ENCODE data around the gene EXOC6.
A peak's percentile ranks its signal among the peaks of the same experiment; 100 is the strongest.

EXOC6 gene

DNA sequence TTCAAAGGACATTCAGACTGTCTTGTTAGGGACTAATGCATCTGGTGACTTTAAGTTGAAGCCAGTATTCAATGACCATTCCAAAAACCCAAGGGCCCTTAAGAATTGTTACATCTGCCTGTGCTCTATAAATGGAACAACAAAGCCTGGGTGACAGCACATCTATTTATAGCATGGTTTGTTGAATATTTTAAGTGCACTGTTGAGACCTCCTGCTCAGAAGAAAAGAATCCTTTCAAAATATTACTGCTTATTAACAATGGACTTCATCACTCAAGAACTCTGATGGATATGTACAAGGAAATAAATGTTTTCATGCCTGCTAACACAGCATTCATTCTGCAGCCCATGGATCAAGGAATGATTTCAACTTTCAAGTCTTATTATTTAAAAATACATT is 179.2 kb downstream of the EXOC6 start:
- no peak overlapping the region for H3K27ac Mint-ChIP-seq (ENCODE audit: low read depth)
- peaks cover 1% of the 10 kb centered on the region for H3K36me3 Mint-ChIP-seq (ENCODE audit: insufficient read depth)
- no peaks in the 10 kb centered on the region for H3K27me3 Mint-ChIP-seq
- no peak for DNase-seq (ENCODE audit: low spot score in 2 of 2)
- no peak overlapping the region for H3K4me3 Mint-ChIP-seq
- H3K9me3 Mint-ChIP-seq, result no peaks in the 10 kb centered on the region
- ATAC-seq (replicated peaks; ENCODE audit: extremely low read depth, poor library complexity, severe bottlenecking), result no peak
- no peaks in the 10 kb centered on the region for H3K4me1 Mint-ChIP-seq

DNA sequence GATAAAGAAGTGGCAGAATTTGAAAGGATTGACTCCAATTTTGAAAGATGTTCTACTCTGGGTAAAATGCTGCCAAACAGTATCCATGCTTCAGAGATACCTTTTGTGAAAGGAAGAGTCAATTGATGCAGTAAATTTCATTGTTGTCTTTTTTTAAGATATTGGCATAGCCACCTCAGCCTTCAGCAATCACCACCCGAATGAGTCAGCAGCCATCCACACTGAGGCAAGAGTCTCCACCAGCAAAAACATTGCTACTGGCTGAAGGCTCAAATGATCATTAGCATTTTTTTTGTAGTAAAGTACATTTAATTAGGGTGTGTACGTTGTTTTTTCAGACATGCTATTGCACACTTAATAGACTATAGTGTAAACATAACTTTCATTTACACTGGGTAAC is 180.6 kb downstream of the EXOC6 start:
- Mint-ChIP-seq H3K4me3 (no peak overlapping the region), H3K36me3 (ENCODE audit: insufficient read depth) (peaks cover 1% of the 10 kb centered on the region), H3K27me3 (no peaks in the 10 kb centered on the region), H3K4me1 (no peaks in the 10 kb centered on the region), H3K27ac (ENCODE audit: low read depth) (no peak overlapping the region), H3K9me3 (no peaks in the 10 kb centered on the region)
- no peak for ATAC-seq (replicated peaks; ENCODE audit: extremely low read depth, poor library complexity, severe bottlenecking)
- no peak for DNase-seq (ENCODE audit: low spot score in 2 of 2)

DNA sequence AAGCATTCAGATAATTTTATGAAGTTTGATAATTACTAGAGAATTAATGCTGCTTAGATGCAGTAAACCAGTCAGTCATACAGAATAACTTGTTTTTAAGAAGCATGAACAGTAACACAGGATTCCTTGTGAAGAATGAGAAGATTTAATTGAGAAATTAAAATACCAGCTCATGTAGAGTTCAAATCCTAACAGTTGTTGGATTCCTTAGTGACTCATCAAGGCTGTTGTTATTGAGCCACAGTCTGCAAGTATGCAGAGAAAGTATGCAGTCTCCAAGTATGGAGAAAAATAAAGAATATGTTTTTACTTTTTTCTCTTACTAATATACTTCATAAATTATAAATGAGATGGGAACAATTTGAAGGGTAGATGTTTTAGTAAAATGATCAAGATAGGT is 182.1 kb downstream of the EXOC6 start:
- peaks cover 1% of the 10 kb centered on the region for H3K36me3 Mint-ChIP-seq (ENCODE audit: insufficient read depth)
- no peaks in the 10 kb centered on the region for H3K9me3 Mint-ChIP-seq
- no peak overlapping the region for H3K4me3 Mint-ChIP-seq
- no peak overlapping the region for H3K27ac Mint-ChIP-seq (ENCODE audit: low read depth)
- no peaks in the 10 kb centered on the region for H3K27me3 Mint-ChIP-seq
- H3K4me1 Mint-ChIP-seq, result no peaks in the 10 kb centered on the region
- no peak for DNase-seq (ENCODE audit: low spot score in 2 of 2)
- no peak for ATAC-seq (replicated peaks; ENCODE audit: extremely low read depth, poor library complexity, severe bottlenecking)

DNA sequence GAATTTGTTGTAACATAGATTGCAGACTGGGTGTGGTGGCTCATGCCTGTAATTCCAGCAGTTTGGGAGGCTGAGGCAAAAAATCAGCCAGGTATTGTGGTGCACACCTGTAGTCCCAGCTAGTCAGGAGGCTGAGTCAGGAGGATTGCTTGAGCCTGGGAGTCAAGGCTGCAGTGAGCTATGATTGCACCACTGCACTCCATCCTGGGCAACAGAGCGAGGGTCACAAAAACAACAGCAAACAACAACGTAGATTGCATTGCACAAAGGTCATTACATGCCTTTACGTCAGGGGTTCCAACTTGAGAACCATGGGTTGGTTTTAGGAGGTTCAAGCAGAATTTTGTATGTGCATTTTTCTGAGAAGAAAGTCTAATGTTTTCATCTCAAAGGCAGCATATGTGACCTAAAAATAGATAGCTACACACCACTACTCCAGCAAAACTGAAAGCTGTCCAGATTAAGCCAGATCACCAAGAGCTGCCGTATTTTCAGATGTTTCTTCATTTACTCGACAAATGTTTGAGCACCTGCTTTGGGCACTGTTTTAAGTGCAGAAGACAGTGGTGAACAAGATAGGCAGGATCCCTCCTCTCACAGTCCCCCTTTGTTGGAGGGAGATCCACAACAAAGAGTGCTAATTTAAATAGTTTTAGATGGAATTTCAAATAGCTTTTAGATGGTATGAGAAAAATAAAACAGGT is 183.9 kb downstream of the EXOC6 start:
- Mint-ChIP-seq H3K36me3 (ENCODE audit: insufficient read depth) (peaks cover 1% of the 10 kb centered on the region), H3K27me3 (no peaks in the 10 kb centered on the region), H3K27ac (ENCODE audit: low read depth) (no peak overlapping the region), H3K9me3 (no peaks in the 10 kb centered on the region), H3K4me3 (no peak overlapping the region), H3K4me1 (no peaks in the 10 kb centered on the region)
- ATAC-seq (replicated peaks; ENCODE audit: extremely low read depth, poor library complexity, severe bottlenecking), result no peak
- DNase-seq (ENCODE audit: low spot score in 2 of 2), result no peak

DNA sequence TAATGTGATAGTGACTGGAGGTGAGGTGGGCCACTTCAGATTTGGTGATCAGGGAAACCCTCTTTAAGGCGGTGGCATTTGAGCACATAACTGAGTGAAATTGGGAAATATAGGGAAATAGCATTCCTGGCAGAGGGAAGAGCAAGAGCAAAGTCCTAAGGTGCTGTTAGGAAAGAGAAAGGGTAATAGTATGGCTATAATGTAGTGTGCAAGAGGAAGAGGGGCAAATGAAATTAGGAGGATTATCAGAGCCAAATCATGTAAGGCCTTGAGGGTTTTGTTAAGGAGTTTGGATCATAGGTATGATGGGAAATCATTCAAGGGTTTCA is 184.5 kb downstream of the EXOC6 start:
- H3K9me3 Mint-ChIP-seq, result no peaks in the 10 kb centered on the region
- no peaks in the 10 kb centered on the region for H3K4me1 Mint-ChIP-seq
- ATAC-seq (replicated peaks; ENCODE audit: extremely low read depth, poor library complexity, severe bottlenecking) (no peak), DNase-seq (ENCODE audit: low spot score in 2 of 2) (no peak)
- H3K36me3 Mint-ChIP-seq (ENCODE audit: insufficient read depth), result peaks cover 1% of the 10 kb centered on the region
- H3K27ac Mint-ChIP-seq (ENCODE audit: low read depth), result no peak overlapping the region
- H3K4me3 Mint-ChIP-seq, result no peak overlapping the region
- no peaks in the 10 kb centered on the region for H3K27me3 Mint-ChIP-seq

DNA sequence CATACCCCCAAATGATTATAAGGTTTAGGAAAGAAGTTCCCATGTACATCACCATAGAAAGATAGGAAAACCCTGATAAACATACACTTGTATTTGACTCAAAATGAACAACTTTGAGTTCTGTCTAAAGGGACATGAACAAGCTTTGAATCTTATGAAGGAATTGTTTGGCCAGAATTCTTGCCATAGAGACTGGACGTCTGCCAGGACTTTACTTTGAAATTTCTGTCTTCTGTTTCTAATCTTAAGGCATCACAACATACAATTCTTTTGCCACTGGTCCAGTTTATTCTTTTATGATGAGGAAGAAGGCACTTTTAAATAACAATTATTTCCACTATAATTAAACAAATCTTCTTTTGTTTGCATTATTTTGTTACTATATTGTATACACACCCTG is 186.1 kb downstream of the EXOC6 start:
- no peak for ATAC-seq (replicated peaks; ENCODE audit: extremely low read depth, poor library complexity, severe bottlenecking)
- Mint-ChIP-seq H3K9me3 (no peaks in the 10 kb centered on the region), H3K36me3 (ENCODE audit: insufficient read depth) (peaks cover 1% of the 10 kb centered on the region), H3K4me1 (no peaks in the 10 kb centered on the region), H3K27ac (ENCODE audit: low read depth) (no peak overlapping the region), H3K27me3 (no peaks in the 10 kb centered on the region), H3K4me3 (no peak overlapping the region)
- no peak for DNase-seq (ENCODE audit: low spot score in 2 of 2)

DNA sequence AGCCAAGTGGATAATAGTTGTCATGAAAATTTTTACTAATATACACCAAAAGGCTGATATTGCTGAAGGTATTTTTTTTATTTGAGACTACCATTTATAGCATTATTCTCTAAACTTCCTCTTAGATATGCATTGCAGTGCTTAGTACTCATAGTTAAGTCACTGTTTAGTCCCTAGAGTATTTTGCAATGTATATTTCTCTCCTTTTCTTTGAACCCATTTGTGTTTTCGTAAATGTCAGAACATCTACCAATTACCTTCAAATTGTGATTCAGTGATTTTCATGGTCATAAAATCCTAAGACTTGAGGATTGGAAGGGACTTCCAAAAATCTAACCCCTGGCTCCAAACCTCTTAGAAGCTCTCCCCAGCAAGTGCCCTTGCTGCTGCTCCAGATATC is 190.8 kb downstream of the EXOC6 start:
- no peak for ATAC-seq (replicated peaks; ENCODE audit: extremely low read depth, poor library complexity, severe bottlenecking)
- DNase-seq (ENCODE audit: low spot score in 2 of 2), result no peak
- Mint-ChIP-seq H3K9me3 (no peaks in the 10 kb centered on the region), H3K27ac (ENCODE audit: low read depth) (no peak overlapping the region), H3K4me3 (no peak overlapping the region), H3K4me1 (no peaks in the 10 kb centered on the region), H3K27me3 (no peaks in the 10 kb centered on the region), H3K36me3 (ENCODE audit: insufficient read depth) (peaks cover 2% of the 10 kb centered on the region)

DNA sequence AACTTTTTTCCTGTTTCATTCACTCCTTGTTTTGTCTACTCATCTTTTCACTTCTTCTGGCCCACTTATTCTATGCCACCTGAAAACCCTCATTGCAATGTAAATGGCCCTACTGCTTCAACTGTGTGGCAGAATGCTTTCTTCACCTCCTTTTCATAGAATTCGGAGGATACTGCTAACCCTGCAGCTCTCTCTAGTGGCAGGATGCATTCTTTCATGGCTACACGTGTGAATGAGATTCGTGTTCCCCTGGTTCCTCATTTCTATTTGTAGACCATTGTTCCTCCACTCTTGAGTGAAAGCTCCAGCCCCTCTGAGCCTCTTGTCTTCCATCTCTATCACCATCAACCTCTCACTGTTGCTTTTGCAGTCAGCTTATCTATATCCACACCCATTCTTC is 191.4 kb downstream of the EXOC6 start:
- H3K4me3 Mint-ChIP-seq, result no peak overlapping the region
- peaks cover 2% of the 10 kb centered on the region for H3K36me3 Mint-ChIP-seq (ENCODE audit: insufficient read depth)
- ATAC-seq (replicated peaks; ENCODE audit: extremely low read depth, poor library complexity, severe bottlenecking) (no peak), DNase-seq (ENCODE audit: low spot score in 2 of 2) (no peak)
- H3K9me3 Mint-ChIP-seq, result no peaks in the 10 kb centered on the region
- H3K4me1 Mint-ChIP-seq, result no peaks in the 10 kb centered on the region
- no peaks in the 10 kb centered on the region for H3K27me3 Mint-ChIP-seq
- H3K27ac Mint-ChIP-seq (ENCODE audit: low read depth), result peak overlapping the region; percentile 19

DNA sequence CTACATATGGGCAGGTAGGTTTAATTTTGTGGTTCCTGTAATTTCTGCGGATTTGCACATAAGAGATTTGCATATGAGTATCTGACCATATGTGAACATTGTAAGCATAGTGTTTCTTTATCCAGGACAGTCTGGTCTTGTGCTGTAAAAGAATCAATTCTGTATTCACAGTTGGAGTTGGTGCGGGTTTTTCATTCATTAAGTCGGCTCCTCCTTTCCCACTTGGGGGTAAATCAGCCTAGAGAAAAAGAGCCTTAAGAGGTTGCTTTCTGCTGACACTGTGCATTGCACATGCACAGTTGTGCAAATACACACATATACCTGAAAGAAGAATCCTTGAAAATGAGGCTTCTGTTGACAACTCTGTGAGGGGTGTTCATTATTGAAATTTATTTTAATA is 206.2 kb downstream of the EXOC6 start:
- Mint-ChIP-seq H3K27me3 (no peaks in the 10 kb centered on the region), H3K4me3 (no peak overlapping the region), H3K36me3 (ENCODE audit: insufficient read depth) (peaks cover 4% of the 10 kb centered on the region), H3K4me1 (no peaks in the 10 kb centered on the region), H3K27ac (ENCODE audit: low read depth) (no peak overlapping the region), H3K9me3 (no peaks in the 10 kb centered on the region)
- ATAC-seq (replicated peaks; ENCODE audit: extremely low read depth, poor library complexity, severe bottlenecking) (no peak), DNase-seq (ENCODE audit: low spot score in 2 of 2) (no peak)

DNA sequence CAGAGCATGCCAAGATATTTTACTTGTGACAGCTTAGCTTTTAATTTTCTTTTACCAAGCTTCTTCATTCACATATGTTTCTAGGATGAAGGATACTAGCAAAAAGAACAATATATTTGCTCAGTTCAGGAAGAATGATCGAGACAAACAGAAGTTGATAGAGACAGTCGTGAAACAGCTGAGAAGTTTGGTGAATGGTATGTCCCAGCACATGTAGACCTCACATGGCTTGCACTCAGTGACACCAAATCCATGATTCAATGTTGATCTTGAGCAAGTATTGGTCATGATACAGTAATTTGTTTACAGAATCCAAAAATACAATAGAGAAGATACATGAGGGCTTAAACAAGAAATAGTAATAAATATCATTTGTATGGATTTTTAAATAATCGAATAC is 209.8 kb downstream of the EXOC6 start:
- peaks cover 12% of the 10 kb centered on the region for H3K4me1 Mint-ChIP-seq
- ATAC-seq (replicated peaks; ENCODE audit: extremely low read depth, poor library complexity, severe bottlenecking) (no peak), DNase-seq (ENCODE audit: low spot score in 2 of 2) (no peak)
- no peaks in the 10 kb centered on the region for H3K9me3 Mint-ChIP-seq
- H3K36me3 Mint-ChIP-seq (ENCODE audit: insufficient read depth), result peaks cover 6% of the 10 kb centered on the region
- H3K27me3 Mint-ChIP-seq, result no peaks in the 10 kb centered on the region
- no peak overlapping the region for H3K27ac Mint-ChIP-seq (ENCODE audit: low read depth)
- no peak overlapping the region for H3K4me3 Mint-ChIP-seq

DNA sequence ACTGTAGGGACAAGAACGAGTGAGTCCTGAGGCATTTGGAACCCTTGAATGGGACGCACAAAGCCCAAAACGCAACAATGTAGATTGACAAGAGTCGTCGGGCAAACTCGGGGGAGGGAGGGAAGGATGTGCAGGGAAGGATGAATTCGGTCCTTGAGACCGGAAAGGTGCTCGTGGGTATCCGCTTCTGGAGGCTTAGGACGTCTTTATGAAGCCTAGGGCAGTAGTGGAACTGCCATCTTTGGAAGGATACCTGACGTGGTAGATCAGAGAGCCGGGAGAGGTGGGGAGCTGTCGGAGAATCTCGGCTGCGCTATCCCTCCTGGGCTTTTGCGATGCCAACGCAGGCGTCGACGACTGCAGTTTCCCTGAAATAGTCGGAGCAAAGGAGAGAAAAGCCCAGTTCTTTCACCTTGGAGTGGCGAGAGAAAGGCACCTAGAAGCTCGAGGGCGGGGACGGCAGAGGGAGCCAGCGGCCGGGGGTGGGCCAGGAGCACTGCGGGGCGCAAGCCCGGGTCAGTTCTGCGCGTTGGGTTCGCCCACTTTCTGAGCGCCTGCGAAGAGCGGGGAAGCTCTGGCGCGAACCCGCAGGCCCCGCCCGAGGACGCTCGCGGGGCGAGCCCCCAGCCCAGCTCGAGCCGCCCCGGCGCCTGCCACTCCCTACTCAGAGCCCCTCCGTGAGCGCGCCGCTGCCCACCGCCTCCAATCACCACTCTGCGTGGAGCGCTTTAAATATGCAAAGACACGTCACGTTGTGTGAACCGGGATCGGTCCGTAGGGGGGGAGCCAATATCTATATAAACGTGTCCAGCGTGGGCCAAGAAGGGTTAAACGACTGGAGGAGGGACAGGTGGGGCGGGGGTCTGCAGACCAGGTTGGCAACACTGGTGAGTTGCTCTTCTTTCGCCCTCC is 211.9 kb downstream of the EXOC6 start, which contains the start of gene CYP26C1:
TSS of gene CYP26C1 (plus strand) at position 824 of the 912 bp plus-strand sequence. CDS start 466 bp downstream, outside the sequence.
- Mint-ChIP-seq H3K27ac (ENCODE audit: low read depth) (no peak within 1 kb of the TSS), H3K4me1 (peaks cover 12% of the 10 kb centered on the region), H3K36me3 (ENCODE audit: insufficient read depth) (peaks cover 8% of the 10 kb centered on the region), H3K4me3 (peak within 1 kb of the TSS; percentile 54), H3K9me3 (no peaks in the 10 kb centered on the region), H3K27me3 (peaks cover 11% of the 10 kb centered on the region)
- DNase-seq (ENCODE audit: low spot score in 2 of 2) (no peak), ATAC-seq (replicated peaks; ENCODE audit: extremely low read depth, poor library complexity, severe bottlenecking) (no peak)

DNA sequence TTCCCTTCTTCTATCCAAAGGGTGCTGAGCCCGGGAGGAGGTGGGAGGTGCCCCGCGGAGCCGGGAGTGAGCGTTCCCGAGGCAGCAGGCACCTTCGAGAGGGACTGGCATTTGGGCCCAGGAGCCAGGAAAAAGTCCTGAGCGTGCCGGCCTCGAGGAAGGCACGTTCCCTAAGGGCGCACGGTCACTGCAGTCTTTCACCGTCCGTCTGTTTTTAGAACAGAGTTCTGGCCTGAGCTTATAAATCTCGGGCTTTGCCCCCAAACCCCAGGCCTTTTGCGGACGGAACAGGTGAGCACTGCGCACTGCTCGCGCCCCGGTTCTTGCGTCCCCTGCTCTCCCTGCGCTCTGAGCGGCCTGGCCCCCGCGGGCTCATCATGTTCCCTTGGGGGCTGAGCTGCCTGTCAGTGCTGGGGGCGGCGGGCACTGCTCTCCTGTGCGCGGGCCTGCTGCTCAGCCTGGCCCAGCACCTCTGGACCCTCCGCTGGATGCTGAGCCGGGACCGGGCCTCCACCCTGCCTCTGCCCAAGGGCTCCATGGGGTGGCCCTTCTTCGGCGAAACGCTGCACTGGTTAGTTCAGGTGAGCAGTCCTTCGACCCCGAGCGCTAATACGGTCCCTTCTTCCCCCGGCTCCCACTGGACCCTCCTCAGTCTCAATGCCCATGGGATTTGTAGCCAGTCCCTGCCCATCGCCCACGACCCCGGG is 212.7 kb downstream of the EXOC6 start:
- H3K27me3 Mint-ChIP-seq, result peaks cover 15% of the 10 kb centered on the region

More for the DNA sequence above, 212.7 kb downstream of the EXOC6 start:
- no peak overlapping the region for H3K27ac Mint-ChIP-seq (ENCODE audit: low read depth)
- H3K9me3 Mint-ChIP-seq, result no peaks in the 10 kb centered on the region
- H3K4me3 Mint-ChIP-seq, result peak overlapping the region; percentile 54
- ATAC-seq (replicated peaks; ENCODE audit: extremely low read depth, poor library complexity, severe bottlenecking) (no peak), DNase-seq (ENCODE audit: low spot score in 2 of 2) (no peak)
- H3K36me3 Mint-ChIP-seq (ENCODE audit: insufficient read depth), result peaks cover 8% of the 10 kb centered on the region
- peaks cover 12% of the 10 kb centered on the region for H3K4me1 Mint-ChIP-seq

Data from central memory CD8-positive, alpha-beta T cell (primary cell).